ENCODE data around the gene ZNF664. TPM values are rescaled to one million over a fixed set of nuclear protein-coding genes. Genes with fewer than 3 reads are reported as not detected.

ZNF664 gene
- total RNA-seq, 2 experiments from 2014 or later: 45.6 to 59.8 TPM

DNA sequence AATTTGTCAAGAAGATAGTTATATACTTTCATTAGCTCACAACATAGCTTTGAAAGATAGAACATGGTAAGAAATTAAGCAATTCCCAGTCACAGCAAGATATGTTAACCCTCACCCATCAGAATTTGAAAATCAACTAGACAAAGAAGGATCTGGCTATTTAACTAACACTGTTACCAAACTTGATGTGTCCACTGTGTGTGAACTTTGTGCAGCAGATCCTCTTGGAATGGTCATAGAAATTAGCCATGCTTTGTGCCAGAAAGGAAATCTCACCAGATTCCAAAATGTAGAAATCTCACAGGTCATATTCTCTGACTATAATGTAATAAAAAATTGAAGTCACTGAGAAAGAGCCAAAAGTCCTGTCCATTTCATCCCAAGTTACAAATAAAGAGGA lies 46.1 kb downstream of the ZNF664 start:
- Histone ChIP-seq H4K20me1 (ENCODE audit: insufficient read depth, low read length) (no peaks in the 10 kb centered on the region), H3K36me3 (ENCODE audit: insufficient read depth, low read length) (no peaks in the 10 kb centered on the region), H3K9me2 (ENCODE audit: insufficient read depth, low read length) (no peaks in the 10 kb centered on the region), H3K79me2 (ENCODE audit: insufficient read depth, low read depth, low read length) (no peaks in the 10 kb centered on the region), H3K9me3 (ENCODE audit: low read length) (no peaks in the 10 kb centered on the region), H3K4me3 (ENCODE audit: low read depth, low read length, poor library complexity, severe bottlenecking) (no peak overlapping the region), H3K4me2 (ENCODE audit: low read length) (no peak overlapping the region), H3K4me1 (ENCODE audit: insufficient read depth, low read length, poor library complexity, severe bottlenecking) (no peaks in the 10 kb centered on the region), H3K27ac (ENCODE audit: low read depth, low read length, poor library complexity, severe bottlenecking) (no peak overlapping the region), H2AFZ (ENCODE audit: low read length) (no peak overlapping the region)
- no TSS peak for BruUV-seq (replicated peaks)
- DNase-seq (ENCODE audit: low spot score): no peak
- TF ChIP-seq CTCF (conservative IDR thresholded peaks at IDR 0.05; ENCODE audit: low read length): no peak
- no peak for TF ChIP-seq EZH2phosphoT487 (IDR thresholded peaks at IDR 0.05; ENCODE audit: borderline replicate concordance, low read depth, low read length)
- CTCF ChIA-PET (ENCODE audit: unreplicated experiment): no interaction called here
- intact Hi-C loops (cut with micrococcal nuclease; ENCODE audit: unreplicated experiment): no loop called here
- POLR2A ChIA-PET: interaction anchor here (0.6 to 1.4 kb wide), 3 partner anchors 9 to 969 kb away, joined by 3 to 4 read pairs (median 4); no protein-coding TSS in a partner anchor

GRCh38 chr12:124020514-124020949 lies 47.5 kb downstream of the ZNF664 start:
- Histone ChIP-seq H3K4me3 (ENCODE audit: low read depth, low read length, poor library complexity, severe bottlenecking) (no peak overlapping the region), H3K9me2 (ENCODE audit: insufficient read depth, low read length) (no peaks in the 10 kb centered on the region), H3K27ac (ENCODE audit: low read depth, low read length, poor library complexity, severe bottlenecking) (no peak overlapping the region), H2AFZ (ENCODE audit: low read length) (no peak overlapping the region), H4K20me1 (ENCODE audit: insufficient read depth, low read length) (no peaks in the 10 kb centered on the region), H3K9me3 (ENCODE audit: low read length) (no peaks in the 10 kb centered on the region), H3K36me3 (ENCODE audit: insufficient read depth, low read length) (no peaks in the 10 kb centered on the region), H3K79me2 (ENCODE audit: insufficient read depth, low read depth, low read length) (no peaks in the 10 kb centered on the region), H3K4me1 (ENCODE audit: insufficient read depth, low read length, poor library complexity, severe bottlenecking) (no peaks in the 10 kb centered on the region), H3K4me2 (ENCODE audit: low read length) (no peak overlapping the region)
- no peak for TF ChIP-seq CTCF (conservative IDR thresholded peaks at IDR 0.05; ENCODE audit: low read length)
- TF ChIP-seq EZH2phosphoT487 (IDR thresholded peaks at IDR 0.05; ENCODE audit: borderline replicate concordance, low read depth, low read length): no peak
- ChIA-PET CTCF (ENCODE audit: unreplicated experiment) (no interaction called here), POLR2A (interaction anchor here (1.4 kb wide), 1 partner anchor 8 kb away, joined by 3 read pairs; no protein-coding TSS in a partner anchor)
- intact Hi-C loops (cut with micrococcal nuclease; ENCODE audit: unreplicated experiment): no loop called here
- DNase-seq (ENCODE audit: low spot score): no peak
- no TSS peak for BruUV-seq (replicated peaks)

DNA sequence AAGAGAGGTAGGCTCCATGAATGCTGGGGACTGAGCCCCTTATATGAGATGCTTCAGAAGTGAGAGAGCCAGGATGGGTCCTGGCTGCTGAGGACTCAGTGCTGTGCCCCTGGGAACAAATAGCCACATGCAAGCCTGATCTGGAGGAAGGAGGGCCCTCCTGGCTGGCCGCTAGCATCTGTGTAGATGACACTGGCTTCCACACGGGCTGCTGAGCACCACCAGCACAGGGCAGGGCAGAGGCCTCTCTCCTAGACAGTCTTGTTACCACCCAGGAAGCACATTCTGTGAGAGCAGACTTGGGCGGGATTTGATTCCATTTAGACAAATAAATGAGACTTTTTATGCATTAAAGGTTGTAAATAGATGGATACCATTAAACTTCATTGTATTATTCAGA lies 48.0 kb downstream of the ZNF664 start:
- ChIA-PET POLR2A (no interaction called here), CTCF (ENCODE audit: unreplicated experiment) (no interaction called here)
- Histone ChIP-seq H3K79me2 (ENCODE audit: insufficient read depth, low read depth, low read length) (no peaks in the 10 kb centered on the region), H3K4me2 (ENCODE audit: low read length) (no peak overlapping the region), H3K4me3 (ENCODE audit: low read depth, low read length, poor library complexity, severe bottlenecking) (no peak overlapping the region), H2AFZ (ENCODE audit: low read length) (no peak overlapping the region), H3K9me2 (ENCODE audit: insufficient read depth, low read length) (no peaks in the 10 kb centered on the region), H3K9me3 (ENCODE audit: low read length) (no peaks in the 10 kb centered on the region), H3K27ac (ENCODE audit: low read depth, low read length, poor library complexity, severe bottlenecking) (no peak overlapping the region), H3K36me3 (ENCODE audit: insufficient read depth, low read length) (no peaks in the 10 kb centered on the region), H4K20me1 (ENCODE audit: insufficient read depth, low read length) (no peaks in the 10 kb centered on the region), H3K4me1 (ENCODE audit: insufficient read depth, low read length, poor library complexity, severe bottlenecking) (no peaks in the 10 kb centered on the region)
- intact Hi-C loops (cut with micrococcal nuclease; ENCODE audit: unreplicated experiment): no loop called here
- BruUV-seq (replicated peaks): no TSS peak
- TF ChIP-seq CTCF (conservative IDR thresholded peaks at IDR 0.05; ENCODE audit: low read length): no peak
- TF ChIP-seq EZH2phosphoT487 (IDR thresholded peaks at IDR 0.05; ENCODE audit: borderline replicate concordance, low read depth, low read length): no peak
- no peak for DNase-seq (ENCODE audit: low spot score)
